Astrocyte (in vitro differentiated cells and primary cell): ENCODE results near the gene ZNF618.

Source experiments
- EZH2 ChIP-seq: IDR thresholded peaks from 2 replicates; pipeline ENCODE4 v1.6.1; 2012; ENCODE audit warnings: mild to moderate bottlenecking, low read length, inconsistent platforms; ENCODE audit not compliant: insufficient read depth
- TF ChIP-seq, protein P1 (sequence below): IDR thresholded peaks from 2 replicates; pipeline ENCODE4 v1.5.1; 2011; ENCODE audit warnings: low read depth, mild to moderate bottlenecking, inconsistent platforms, low read length, moderate library complexity; ENCODE audit not compliant: insufficient read depth

DNA sequence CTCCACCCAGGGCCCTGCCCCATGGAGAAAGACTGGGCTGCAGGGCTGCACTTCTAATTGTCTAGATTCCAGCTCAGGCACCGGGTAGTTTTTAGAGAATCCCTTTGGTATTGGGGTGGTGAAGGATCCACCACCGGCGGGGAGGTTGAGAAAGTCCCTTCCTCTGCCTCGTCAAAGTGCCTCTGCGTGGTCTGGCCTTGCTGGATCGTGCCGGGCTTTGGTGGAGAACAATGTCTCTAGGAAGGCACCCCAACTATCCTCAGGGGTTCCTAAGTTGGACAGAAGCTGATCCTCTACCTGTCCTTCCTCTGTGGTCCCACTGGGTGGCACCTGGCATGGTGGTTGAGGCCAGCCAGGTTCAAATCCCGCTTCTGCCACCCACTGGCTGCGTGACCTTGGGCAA, 209.3 kb downstream of the ZNF618 start:
- TF ChIP-seq, protein P1, sequence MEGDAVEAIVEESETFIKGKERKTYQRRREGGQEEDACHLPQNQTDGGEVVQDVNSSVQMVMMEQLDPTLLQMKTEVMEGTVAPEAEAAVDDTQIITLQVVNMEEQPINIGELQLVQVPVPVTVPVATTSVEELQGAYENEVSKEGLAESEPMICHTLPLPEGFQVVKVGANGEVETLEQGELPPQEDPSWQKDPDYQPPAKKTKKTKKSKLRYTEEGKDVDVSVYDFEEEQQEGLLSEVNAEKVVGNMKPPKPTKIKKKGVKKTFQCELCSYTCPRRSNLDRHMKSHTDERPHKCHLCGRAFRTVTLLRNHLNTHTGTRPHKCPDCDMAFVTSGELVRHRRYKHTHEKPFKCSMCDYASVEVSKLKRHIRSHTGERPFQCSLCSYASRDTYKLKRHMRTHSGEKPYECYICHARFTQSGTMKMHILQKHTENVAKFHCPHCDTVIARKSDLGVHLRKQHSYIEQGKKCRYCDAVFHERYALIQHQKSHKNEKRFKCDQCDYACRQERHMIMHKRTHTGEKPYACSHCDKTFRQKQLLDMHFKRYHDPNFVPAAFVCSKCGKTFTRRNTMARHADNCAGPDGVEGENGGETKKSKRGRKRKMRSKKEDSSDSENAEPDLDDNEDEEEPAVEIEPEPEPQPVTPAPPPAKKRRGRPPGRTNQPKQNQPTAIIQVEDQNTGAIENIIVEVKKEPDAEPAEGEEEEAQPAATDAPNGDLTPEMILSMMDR = no peak
- no peak for TF ChIP-seq EZH2
